HepG2 (cell line): ENCODE data around the gene SLC13A5. TPM values are rescaled to one million over a fixed set of nuclear protein-coding genes. Genes with fewer than 3 reads are reported as not detected.

ENCODE experiments used
- AGO2 ChIP-seq: fragments of 200-400 bp; formaldehyde crosslinking; optimal IDR thresholded peaks from 2 replicates; pipeline ENCODE3; 2017; ENCODE audit warnings: mild to moderate bottlenecking, low read depth, low read length, moderate library complexity
- ARID3A ChIP-seq: IDR thresholded peaks from 2 replicates; pipeline ENCODE4 v1.6.1; 2012; ENCODE audit warnings: low read depth, low read length, improper control_type of control experiment
- ELF3 ChIP-seq: IDR thresholded peaks from 2 replicates; pipeline ENCODE4 v1.6.1; 2016; ENCODE audit warnings: missing genetic modification reagents, missing compliant biosample characterization
- KIAA2018 ChIP-seq: sonication (generic); formaldehyde crosslinking; IDR thresholded peaks from 2 replicates; pipeline ENCODE4 v1.5.0; 2020; ENCODE audit warnings: mild to moderate bottlenecking, missing genetic modification reagents, borderline replicate concordance
- LBX2 ChIP-seq: sonication (generic); formaldehyde crosslinking; IDR thresholded peaks from 2 replicates; pipeline ENCODE4 v1.5.0; 2020; ENCODE audit warnings: missing genetic modification reagents, mild to moderate bottlenecking, borderline replicate concordance
- SOX6 ChIP-seq, 2 experiments: fragments of 450-650 bp in 1 of 2; sonication (generic) in 1 of 2; formaldehyde crosslinking in 1 of 2; IDR thresholded peaks; 2 replicates each; pipeline versions ENCODE4 v1.4.0 to v1.6.1; 2017 to 2020; ENCODE audit warnings: antibody characterized with exemption in 1 of 2, mild to moderate bottlenecking in 1 of 2, missing genetic modification reagents in 1 of 2
- SPEN ChIP-seq: sonication (generic); formaldehyde crosslinking; IDR thresholded peaks from 2 replicates; pipeline ENCODE4 v1.5.1; 2020; ENCODE audit warnings: low read depth, mild to moderate bottlenecking, missing genetic modification reagents
- TARDBP ChIP-seq: sonication (generic); formaldehyde crosslinking; IDR thresholded peaks from 2 replicates; pipeline ENCODE4 v1.8.0; 2022; ENCODE audit warnings: mild to moderate bottlenecking, missing genetic modification reagents
- ZFP91 ChIP-seq: sonication (generic); formaldehyde crosslinking; IDR thresholded peaks from 2 replicates; pipeline ENCODE4 v1.9.0; 2022; ENCODE audit warnings: missing genetic modification reagents, mild to moderate bottlenecking, borderline replicate concordance
- ZNF512 ChIP-seq: sonication (generic); formaldehyde crosslinking; IDR thresholded peaks from 2 replicates; pipeline ENCODE4 v1.4.0; 2020; ENCODE audit warnings: mild to moderate bottlenecking, missing genetic modification reagents
- ZNF572 ChIP-seq: sonication (generic); formaldehyde crosslinking; IDR thresholded peaks from 2 replicates; pipeline ENCODE4 v1.5.1; 2020; ENCODE audit warnings: mild to moderate bottlenecking, missing genetic modification reagents
- ZNF773 ChIP-seq: sonication (generic); formaldehyde crosslinking; IDR thresholded peaks from 2 replicates; pipeline ENCODE4 v1.4.0; 2020; ENCODE audit warnings: missing genetic modification reagents, borderline replicate concordance
- ZNF83 ChIP-seq: sonication (generic); formaldehyde crosslinking; IDR thresholded peaks from 2 replicates; pipeline ENCODE4 v1.4.0; 2020; ENCODE audit warnings: missing genetic modification reagents, mild to moderate bottlenecking, borderline replicate concordance
- polyA plus RNA-seq, 8 experiments: library from polyadenylated mRNA; depleted of rRNA in 3 of 8; stranded (reverse) in 7 of 8; unstranded in 1 of 8; fragments of >200 nt; fragmentation: Illumina TruSeq in 4 of 8; extraction: Trizol in 4 of 8; gene quantifications; 2 replicates each; pipeline versions ENCODE4 v1.2.1 to v1.2.3, GENCODE V29; 2011 to 2016; ENCODE audit warnings: low read depth in 4 of 8, missing spikeins in 1 of 8, mixed read lengths in 1 of 8; ENCODE audit not compliant: insufficient read depth in 1 of 8
- total RNA-seq, 5 experiments: library from RNA; depleted of rRNA; stranded (reverse); fragments of >200 nt; fragmentation: Illumina TruSeq; extraction: Trizol; gene quantifications; 2 replicates each; pipeline ENCODE4 v1.2.3, GENCODE V29; 2016; ENCODE audit warnings: low read depth in 1 of 5

SLC13A5 gene
- total and polyA plus RNA-seq, 2 of the 13 experiments (the other 11 are each of a cell fraction or from before 2014, with no cell fraction given): 42.8 to 310 TPM

GRCh38 chr17:6683730-6684459 is 29.3 kb downstream of the SLC13A5 start (continued):
- TF ChIP-seq KIAA2018 (CRISPR knock-in tag): no peak
- TF ChIP-seq ZFP91: peak; percentile 83
- 0 out of 2 replicates have a peak, but pooled peaks have one; percentile 21 for TF ChIP-seq ZNF83 (CRISPR knock-in tag)
- TF ChIP-seq ZNF512 (CRISPR knock-in tag): 0 out of 2 replicates have a peak, but pooled peaks have one; percentile 14
- TF ChIP-seq ZNF773: no peak
- TF ChIP-seq ARID3A: no peak
- TF ChIP-seq AGO2: peak; percentile 44
- TF ChIP-seq TARDBP: 0 out of 2 replicates have a peak, but pooled peaks have one; percentile 10
- TF ChIP-seq LBX2 (CRISPR knock-in tag): peak; percentile 20; the same call in 1 of the 2 replicates
- 0 out of 2 replicates have a peak, but pooled peaks have one; percentile 14 for TF ChIP-seq ZNF572
- TF ChIP-seq SOX6 (IDR thresholded peaks at IDR 0.05): no peak
- TF ChIP-seq SOX6 (CRISPR knock-in tag; IDR thresholded peaks at IDR 0.05): peak; percentile 23; the same call in 1 of the 2 replicates
- peak; percentile 20; the same call in 1 of the 2 replicates for TF ChIP-seq SPEN (CRISPR knock-in tag)
- TF ChIP-seq ELF3 (CRISPR knock-in tag): 0 out of 2 replicates have a peak, but pooled peaks have one; percentile 12
